ENCODE measurements around the gene KIRREL3.

Gene KIRREL3

GRCh38 chr11:126479178-126479930, 521.2 kb downstream of the KIRREL3 start:
- no peak for DNase-seq

GRCh38 chr11:126478466-126478865, 522.1 kb downstream of the KIRREL3 start:
- no peak for DNase-seq

- DNase-seq, result peak; percentile 27
Measured at GRCh38 chr11:126477535-126478305, 522.9 kb downstream of the KIRREL3 start.

GRCh38 chr11:126476977-126477376, 523.6 kb downstream of the KIRREL3 start:
- no peak for DNase-seq

- no peak for DNase-seq
Measured at GRCh38 chr11:126476266-126476924, 524.2 kb downstream of the KIRREL3 start.

- no peak for DNase-seq
Measured at GRCh38 chr11:126475014-126475991, 525.3 kb downstream of the KIRREL3 start.

- DNase-seq, result no peak
Measured at GRCh38 chr11:126474220-126474619, 526.4 kb downstream of the KIRREL3 start.

GRCh38 chr11:126473269-126473668, 527.3 kb downstream of the KIRREL3 start:
- DNase-seq, result no peak

- no peak for DNase-seq
Measured at GRCh38 chr11:126469311-126469710, 531.3 kb downstream of the KIRREL3 start.

- DNase-seq, result peak; percentile 28
Measured at GRCh38 chr11:126468102-126468521, 532.5 kb downstream of the KIRREL3 start.

GRCh38 chr11:126467471-126467870, 533.1 kb downstream of the KIRREL3 start:
- DNase-seq, result no peak

GRCh38 chr11:126467046-126467370, 533.6 kb downstream of the KIRREL3 start:
- DNase-seq, result no peak

- DNase-seq, result no peak
Measured at GRCh38 chr11:126466236-126467045, 534.1 kb downstream of the KIRREL3 start.

GRCh38 chr11:126465573-126466188, 534.9 kb downstream of the KIRREL3 start:
- peak; percentile 31 for DNase-seq

- no peak for DNase-seq
Measured at GRCh38 chr11:126464796-126465195, 535.8 kb downstream of the KIRREL3 start.

- DNase-seq, result no peak
Measured at GRCh38 chr11:126462422-126462821, 538.1 kb downstream of the KIRREL3 start.

GRCh38 chr11:126461996-126462395, 538.6 kb downstream of the KIRREL3 start:
- no peak for DNase-seq

GRCh38 chr11:126461096-126461440, 539.5 kb downstream of the KIRREL3 start:
- DNase-seq, result no peak

GRCh38 chr11:126460417-126461095, 540.0 kb downstream of the KIRREL3 start:
- DNase-seq, result no peak

GRCh38 chr11:126459691-126460281, 540.8 kb downstream of the KIRREL3 start:
- DNase-seq, result no peak
